ENCODE results near the gene ZBTB8OS.

DNA sequence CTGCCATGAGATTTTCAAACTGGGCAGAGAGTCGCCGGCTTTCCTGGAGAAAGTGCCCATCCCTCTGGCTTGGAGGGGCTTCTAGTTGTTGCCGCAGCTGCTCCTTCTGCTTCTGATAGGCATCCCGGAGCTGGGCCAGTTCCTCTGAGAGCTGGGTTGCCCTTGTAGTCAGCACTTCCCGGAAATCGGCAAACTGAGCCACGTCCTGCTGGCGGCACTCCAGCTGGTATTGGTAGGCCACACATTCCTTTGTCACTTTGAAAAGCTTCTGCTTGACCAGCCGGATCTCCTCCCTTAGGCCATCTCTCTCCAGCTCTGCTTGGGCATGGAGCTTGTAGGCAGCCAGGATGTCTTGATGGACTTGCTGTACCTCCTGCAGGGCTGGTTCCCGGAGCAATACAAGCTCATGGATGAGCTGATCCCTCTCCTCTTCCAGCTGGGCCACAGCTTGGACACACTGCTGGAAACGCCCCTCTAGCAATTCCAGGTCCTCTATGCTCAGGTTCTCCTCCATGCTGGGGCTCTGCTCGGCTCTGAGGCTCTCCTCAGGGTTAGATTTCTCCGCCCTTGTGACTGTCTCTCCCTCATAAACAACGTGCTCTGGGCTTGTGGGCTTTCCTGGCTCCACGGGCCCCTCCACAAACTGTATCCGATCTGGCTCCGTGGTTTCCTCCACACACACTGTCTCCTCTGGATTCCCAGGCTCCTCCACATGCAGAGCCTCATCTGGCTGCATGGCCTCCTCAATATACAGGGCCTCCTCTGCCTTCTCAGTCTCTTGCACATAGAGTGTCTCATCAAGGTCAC lies 45.0 kb upstream of the ZBTB8OS start:
- no peak for TF ChIP-seq POLR2A (IDR thresholded peaks at IDR 0.05; ENCODE audit: low read length)
- TF ChIP-seq GATA1 (IDR thresholded peaks at IDR 0.05; ENCODE audit: low read depth, low read length), result no peak
